Keratinocyte (primary cell): Measurements from ENCODE around the gene GRM4. TPM values are rescaled to one million over a fixed set of nuclear protein-coding genes. Genes with fewer than 3 reads are reported as not detected.

Source experiments
- DNase-seq: peaks from one replicate; pipeline ENCODE4 v3.0.0-alpha.2; 2011; ENCODE audit warnings: low read depth, missing footprints, low spot score
- FAIRE-seq: peaks from 2 replicates; lab custom pipeline; 2011; peaks lifted over from hg19 to GRCh38; lab: Jason Lieb, UNC
- H2AFZ ChIP-seq: 2 replicates; pipeline ENCODE4 v1.6.0; 2012; ENCODE audit warnings: low read length, control low read depth, inconsistent platforms; ENCODE audit not compliant: control insufficient read depth
- H3K27ac ChIP-seq: 2 replicates; pipeline ENCODE4 v1.5.1; 2011; ENCODE audit warnings: low read length; ENCODE audit not compliant: control insufficient read depth, insufficient read depth
- H3K27me3 ChIP-seq: 3 replicates; pipeline ENCODE4 v1.6.0; 2011; ENCODE audit warnings: low read length; ENCODE audit not compliant: control insufficient read depth, insufficient read depth; ENCODE audit errors: extremely low read depth
- H3K36me3 ChIP-seq, 2 experiments: 2 replicates in 1 of 2; 3 replicates in 1 of 2; pipeline ENCODE4 v1.5.1; 2011; ENCODE audit warnings: low read length in 2 of 2, mild to moderate bottlenecking in 1 of 2; ENCODE audit not compliant: control insufficient read depth in 2 of 2, insufficient read depth in 2 of 2; ENCODE audit errors: extremely low read depth in 1 of 2
- H3K4me1 ChIP-seq: 3 replicates; pipeline ENCODE4 v1.5.1; 2011; ENCODE audit warnings: low read length; ENCODE audit not compliant: control insufficient read depth, insufficient read depth; ENCODE audit errors: extremely low read depth
- H3K4me2 ChIP-seq: 3 replicates; pipeline ENCODE4 v1.6.0; 2011; ENCODE audit warnings: low read depth, low read length; ENCODE audit not compliant: control insufficient read depth, insufficient read depth; ENCODE audit errors: extremely low read depth
- H3K4me3 ChIP-seq, 3 experiments: fragments of 200-600 bp in 1 of 3; sonication (generic) in 1 of 3; 2 replicates in 2 of 3; 3 replicates in 1 of 3; pipeline ENCODE4 v1.5.1; 2011 to 2016; ENCODE audit warnings: low read length in 3 of 3, mild to moderate bottlenecking in 3 of 3, control low read depth in 2 of 3, inconsistent platforms in 1 of 3, low read depth in 1 of 3, mixed read lengths in 1 of 3, mixed run types in 1 of 3, moderate library complexity in 1 of 3; ENCODE audit not compliant: control insufficient read depth in 2 of 3, insufficient read depth in 2 of 3; ENCODE audit errors: extremely low read depth in 1 of 3
- H3K79me2 ChIP-seq: 2 replicates; pipeline ENCODE4 v1.6.0; 2012; ENCODE audit warnings: low read length; ENCODE audit not compliant: control insufficient read depth, insufficient read depth
- H3K9ac ChIP-seq: 3 replicates; pipeline ENCODE4 v1.6.0; 2011; ENCODE audit warnings: low read length; ENCODE audit not compliant: control insufficient read depth, insufficient read depth; ENCODE audit errors: extremely low read depth
- H3K9me1 ChIP-seq: 3 replicates; pipeline ENCODE4 v1.6.0; 2011; ENCODE audit warnings: low read length; ENCODE audit not compliant: control insufficient read depth, insufficient read depth; ENCODE audit errors: extremely low read depth
- H3K9me3 ChIP-seq: 2 replicates; pipeline ENCODE4 v1.5.1; 2012; ENCODE audit warnings: low read depth, low read length; ENCODE audit not compliant: control insufficient read depth
- H4K20me1 ChIP-seq: 3 replicates; pipeline ENCODE4 v1.6.0; 2011; ENCODE audit warnings: low read length; ENCODE audit not compliant: control insufficient read depth, insufficient read depth; ENCODE audit errors: extremely low read depth
- EZH2 ChIP-seq: IDR thresholded peaks from one replicate; pipeline ENCODE4 v1.6.1; 2012; ENCODE audit warnings: inconsistent platforms, mild to moderate bottlenecking, low read length, moderate library complexity
- dilution Hi-C: fragments of 300-500 bp; cut with MboI; formaldehyde crosslinking; loops from one replicate; pipeline ENCODE4 v1.7.0; 2020; ENCODE audit warnings: low sequenced_read_pairs; ENCODE audit not compliant: extremely low pct_ligation_motif_present
- polyA plus RNA-seq, 5 experiments: library from polyadenylated mRNA; depleted of rRNA in 3 of 5; stranded (reverse) in 3 of 5; stranded (forward) in 1 of 5; unstranded in 1 of 5; fragments of >200 nt; gene quantifications; 1 replicate in 1 of 5; 2 replicates in 3 of 5; 3 replicates in 1 of 5; pipeline versions ENCODE4 v1.2.1 to v1.2.3, GENCODE V29; 2011 to 2012; ENCODE audit warnings: missing spikeins in 2 of 5, low read depth in 1 of 5, low replicate concordance in 1 of 5
- TF ChIP-seq, protein P1 (sequence below), 3 experiments: IDR thresholded peaks in 1 of 3; conservative IDR thresholded peaks in 1 of 3; optimal IDR thresholded peaks in 1 of 3; 2 replicates in 2 of 3; 3 replicates in 1 of 3; pipeline versions ENCODE3 to v1.5.1; 2011; ENCODE audit warnings: low read length in 3 of 3, mild to moderate bottlenecking in 3 of 3, moderate library complexity in 2 of 3, control low read depth in 1 of 3, inconsistent platforms in 1 of 3; ENCODE audit not compliant: insufficient read depth in 2 of 3; ENCODE audit errors: extremely low read depth in 1 of 3

Gene GRM4
- polyA plus RNA-seq, 1 donor (not counting 4 experiments of a cell fraction or from before 2014, with no cell fraction given) = not detected

DNA sequence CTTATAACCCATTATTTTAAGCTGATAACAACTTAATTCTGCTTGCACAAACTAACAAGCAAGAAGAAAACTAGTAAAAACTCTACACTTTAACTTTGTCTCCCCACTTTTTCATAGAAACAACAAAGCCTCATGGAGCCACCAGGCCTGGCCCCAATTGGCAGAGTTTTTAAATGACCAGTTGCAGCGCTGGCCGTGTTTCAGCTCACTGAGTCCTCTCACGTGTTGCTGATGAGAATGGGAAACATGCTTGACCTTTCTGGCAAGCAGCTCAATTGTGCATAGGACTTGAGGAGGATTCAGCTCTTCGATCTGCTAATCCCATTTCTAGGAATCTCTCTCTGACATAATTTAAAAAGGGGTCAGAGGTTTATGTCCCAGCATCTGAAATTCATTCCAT is 24.5 kb upstream of the GRM4 start:
- Histone ChIP-seq H3K79me2 (no peaks in the 10 kb centered on the region), H3K27me3 (no peaks in the 10 kb centered on the region), H3K36me3 (no peaks in the 10 kb centered on the region), H3K9me1 (no peaks in the 10 kb centered on the region), H3K4me2 (no peak overlapping the region), H4K20me1 (no peaks in the 10 kb centered on the region), H3K9ac (no peak overlapping the region), H3K9me3 (no peaks in the 10 kb centered on the region), H3K4me3 (no peak overlapping the region), H3K4me1 (peaks cover 10% of the 10 kb centered on the region), H2AFZ (no peak overlapping the region), H3K27ac (no peak overlapping the region)
- no peak for FAIRE-seq
- DNase-seq = no peak
- TF ChIP-seq, protein P1, sequence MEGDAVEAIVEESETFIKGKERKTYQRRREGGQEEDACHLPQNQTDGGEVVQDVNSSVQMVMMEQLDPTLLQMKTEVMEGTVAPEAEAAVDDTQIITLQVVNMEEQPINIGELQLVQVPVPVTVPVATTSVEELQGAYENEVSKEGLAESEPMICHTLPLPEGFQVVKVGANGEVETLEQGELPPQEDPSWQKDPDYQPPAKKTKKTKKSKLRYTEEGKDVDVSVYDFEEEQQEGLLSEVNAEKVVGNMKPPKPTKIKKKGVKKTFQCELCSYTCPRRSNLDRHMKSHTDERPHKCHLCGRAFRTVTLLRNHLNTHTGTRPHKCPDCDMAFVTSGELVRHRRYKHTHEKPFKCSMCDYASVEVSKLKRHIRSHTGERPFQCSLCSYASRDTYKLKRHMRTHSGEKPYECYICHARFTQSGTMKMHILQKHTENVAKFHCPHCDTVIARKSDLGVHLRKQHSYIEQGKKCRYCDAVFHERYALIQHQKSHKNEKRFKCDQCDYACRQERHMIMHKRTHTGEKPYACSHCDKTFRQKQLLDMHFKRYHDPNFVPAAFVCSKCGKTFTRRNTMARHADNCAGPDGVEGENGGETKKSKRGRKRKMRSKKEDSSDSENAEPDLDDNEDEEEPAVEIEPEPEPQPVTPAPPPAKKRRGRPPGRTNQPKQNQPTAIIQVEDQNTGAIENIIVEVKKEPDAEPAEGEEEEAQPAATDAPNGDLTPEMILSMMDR (optimal IDR thresholded peaks at IDR 0.05 in 1 of 3, IDR thresholded peaks at IDR 0.05 in 1 of 3, conservative IDR thresholded peaks at IDR 0.05 in 1 of 3; ENCODE audit: extremely low read depth in 1 of 3, insufficient read depth in 2 of 3, low read length in 3 of 3) = no peak
- TF ChIP-seq EZH2 = no peak
- dilution Hi-C loops = no loop called here

DNA sequence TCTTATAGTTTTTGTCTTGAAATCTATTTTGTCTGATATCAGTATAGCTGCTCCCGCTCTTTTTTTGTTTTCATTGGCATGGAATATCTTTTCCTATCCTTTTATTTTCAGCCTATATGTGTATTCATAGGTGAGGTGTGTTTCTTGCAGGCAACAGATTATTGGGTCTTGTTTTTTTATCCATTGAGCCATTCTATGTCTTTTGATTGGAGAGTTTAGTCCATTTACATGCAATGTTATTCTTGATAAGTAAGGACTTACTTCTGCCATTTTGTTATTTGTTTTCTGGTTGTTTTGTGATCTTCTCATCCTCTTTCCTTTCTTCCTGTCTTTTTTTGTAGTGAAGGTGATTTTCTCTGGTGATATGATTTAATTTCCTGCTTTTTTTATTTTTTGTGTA is 24.0 kb upstream of the GRM4 start:
- Histone ChIP-seq H3K9me1 (no peaks in the 10 kb centered on the region), H3K79me2 (no peaks in the 10 kb centered on the region), H3K27me3 (no peaks in the 10 kb centered on the region), H3K9me3 (no peaks in the 10 kb centered on the region), H3K4me1 (peaks cover 10% of the 10 kb centered on the region), H3K36me3 (no peaks in the 10 kb centered on the region), H3K4me2 (no peak overlapping the region), H4K20me1 (no peaks in the 10 kb centered on the region), H3K27ac (no peak overlapping the region), H3K9ac (no peak overlapping the region), H3K4me3 (no peak overlapping the region), H2AFZ (no peak overlapping the region)
- dilution Hi-C loops = no loop called here
- TF ChIP-seq, protein P1 (optimal IDR thresholded peaks at IDR 0.05 in 1 of 3, IDR thresholded peaks at IDR 0.05 in 1 of 3, conservative IDR thresholded peaks at IDR 0.05 in 1 of 3; ENCODE audit: extremely low read depth in 1 of 3, insufficient read depth in 2 of 3, low read length in 3 of 3) = no peak
- no peak for TF ChIP-seq EZH2
- DNase-seq (no peak), FAIRE-seq (no peak)
